DOHH2 (cell line): Measurements from ENCODE around the gene SLMAP.

Source experiments
- H3F3A ChIP-seq: fragments of 200-600 bp; sonication (generic), shearing (Covaris generic); 2 replicates; pipeline ENCODE4 v1.6.0; 2016; ENCODE audit warnings: antibody characterized with exemption, mild to moderate bottlenecking; ENCODE audit not compliant: control insufficient read depth, insufficient read depth
- H3K27ac ChIP-seq: fragments of 200-600 bp; sonication (generic); 2 replicates; pipeline ENCODE4 v1.5.1; 2014; ENCODE audit warnings: low read depth, mild to moderate bottlenecking, low read length, moderate library complexity
- H3K27me3 ChIP-seq: fragments of 200-600 bp; sonication (generic); 2 replicates; pipeline ENCODE4 v1.6.1; 2014; ENCODE audit warnings: mild to moderate bottlenecking, low read length, mixed read lengths; ENCODE audit not compliant: control insufficient read depth
- H3K36me3 ChIP-seq: fragments of 200-600 bp; sonication (generic); 2 replicates; pipeline ENCODE4 v1.6.1; 2014; ENCODE audit warnings: mild to moderate bottlenecking, low read length, moderate library complexity, mixed read lengths; ENCODE audit not compliant: control insufficient read depth
- H3K4me1 ChIP-seq: fragments of 200-600 bp; sonication (generic); 2 replicates; pipeline ENCODE4 v1.6.1; 2014; ENCODE audit warnings: mild to moderate bottlenecking, low read length, mixed read lengths; ENCODE audit not compliant: control insufficient read depth
- H3K4me2 ChIP-seq: fragments of 200-600 bp; sonication (generic); 2 replicates; pipeline ENCODE4 v1.6.0; 2014; ENCODE audit warnings: mild to moderate bottlenecking, low read length, moderate library complexity
- H3K4me3 ChIP-seq: fragments of 200-600 bp; sonication (generic); 2 replicates; pipeline ENCODE4 v1.5.1; 2014; ENCODE audit warnings: mild to moderate bottlenecking, low read length, mixed read lengths
- H3K79me2 ChIP-seq: fragments of 200-600 bp; sonication (generic); 2 replicates; pipeline ENCODE4 v1.6.1; 2014; ENCODE audit warnings: mild to moderate bottlenecking, low read length, mixed read lengths; ENCODE audit not compliant: control insufficient read depth
- H3K9me2 ChIP-seq: fragments of 200-600 bp; sonication (generic); replicated peaks from 2 replicates; pipeline ENCODE4 v1.6.1; 2014; ENCODE audit warnings: mild to moderate bottlenecking, low read length, mixed read lengths; ENCODE audit not compliant: control insufficient read depth
- H3K9me3 ChIP-seq: fragments of 200-600 bp; sonication (generic); 2 replicates; pipeline ENCODE4 v1.6.1; 2014; ENCODE audit warnings: antibody characterized with exemption, low read length, mixed read lengths; ENCODE audit not compliant: control insufficient read depth, insufficient read depth
- H4K20me1 ChIP-seq: fragments of 200-600 bp; sonication (generic); 2 replicates; pipeline ENCODE4 v1.6.0; 2014; ENCODE audit warnings: low read depth, mild to moderate bottlenecking, antibody characterized with exemption, low read length, moderate library complexity; ENCODE audit not compliant: control insufficient read depth, insufficient read depth
- CTCF ChIP-seq: fragments of 200-600 bp; sonication (generic); IDR thresholded peaks from one replicate; pipeline ENCODE4 v1.5.1; 2014; ENCODE audit warnings: antibody characterized with exemption, mild to moderate bottlenecking, low read depth, low read length; ENCODE audit not compliant: poor library complexity, severe bottlenecking
- EZH2phosphoT487 ChIP-seq: fragments of 200-600 bp; sonication (generic); IDR thresholded peaks from 2 replicates; pipeline ENCODE4 v1.6.1; 2017; ENCODE audit warnings: borderline replicate concordance, mild to moderate bottlenecking, antibody characterized with exemption, low read length, moderate library complexity, mixed read lengths

Gene SLMAP

GRCh38 chr3:57960174-57960505, 204.0 kb downstream of the SLMAP start:
- Histone ChIP-seq H3K27me3 (no peaks in the 10 kb centered on the region), H3F3A (no peaks in the 10 kb centered on the region), H3K27ac (no peak overlapping the region), H3K9me3 (no peaks in the 10 kb centered on the region), H3K9me2 (no peaks in the 10 kb centered on the region), H4K20me1 (no peaks in the 10 kb centered on the region), H3K79me2 (no peaks in the 10 kb centered on the region), H3K4me1 (peaks cover 22% of the 10 kb centered on the region), H3K4me2 (peak overlapping the region; percentile 55; the same call in 1 of the 2 replicates), H3K36me3 (no peaks in the 10 kb centered on the region), H3K4me3 (no peak overlapping the region)
- TF ChIP-seq CTCF, result no peak
- TF ChIP-seq EZH2phosphoT487, result no peak

GRCh38 chr3:57961177-57961827, 205.2 kb downstream of the SLMAP start:
- no peaks in the 10 kb centered on the region for H3K9me3 ChIP-seq
- H3K4me1 ChIP-seq, result peaks cover 22% of the 10 kb centered on the region
- TF ChIP-seq EZH2phosphoT487, result no peak
- TF ChIP-seq CTCF, result no peak
- no peak overlapping the region for H3K27ac ChIP-seq
- H3K4me2 ChIP-seq, result no peak overlapping the region
- no peaks in the 10 kb centered on the region for H3K36me3 ChIP-seq
- H3K27me3 ChIP-seq, result no peaks in the 10 kb centered on the region
- no peaks in the 10 kb centered on the region for H3K9me2 ChIP-seq
- H3K79me2 ChIP-seq, result no peaks in the 10 kb centered on the region
- no peaks in the 10 kb centered on the region for H4K20me1 ChIP-seq
- H3K4me3 ChIP-seq, result no peak overlapping the region
- no peaks in the 10 kb centered on the region for H3F3A ChIP-seq

GRCh38 chr3:57961828-57962447, 205.8 kb downstream of the SLMAP start:
- Histone ChIP-seq H3K27ac (no peak overlapping the region), H3F3A (no peaks in the 10 kb centered on the region), H3K9me2 (no peaks in the 10 kb centered on the region), H3K9me3 (no peaks in the 10 kb centered on the region), H3K36me3 (no peaks in the 10 kb centered on the region), H4K20me1 (no peaks in the 10 kb centered on the region), H3K4me1 (peaks cover 22% of the 10 kb centered on the region), H3K4me2 (no peak overlapping the region), H3K4me3 (no peak overlapping the region), H3K79me2 (no peaks in the 10 kb centered on the region), H3K27me3 (no peaks in the 10 kb centered on the region)
- TF ChIP-seq EZH2phosphoT487, result no peak
- peak; percentile 74 for TF ChIP-seq CTCF
